ENCODE results near the gene DAZAP1.
"Not testable (repeated sequence)": the region's sequence is repeated elsewhere in the genome, so short reads cannot be mapped to it uniquely, and the experiment has no call there.

DAZAP1 gene

GRCh38 chr19:1438035-1438932, 30.9 kb downstream of the DAZAP1 start, which contains the start of gene RPS15:
Gene RPS15, plus strand, starts transcription at chr19:1438396. Its CDS starts 30 bp downstream, at chr19:1438426.
- peaks cover 13% of the 10 kb centered on the region for H3K79me1 ChIP-seq (ENCODE audit: low read length)
- H3K36me3 ChIP-seq (ENCODE audit: control insufficient read depth, insufficient read depth, low read length) = peaks cover 20% of the 10 kb centered on the region

GRCh38 chr19:1438933-1439354, 31.6 kb downstream of the DAZAP1 start:
- no peaks in the 10 kb centered on the region for H3K4me1 ChIP-seq (ENCODE audit: control insufficient read depth, low read depth, low read length)
- H3K27ac ChIP-seq (ENCODE audit: low read depth, low read length) = no peak overlapping the region
- no CpG with 5 or more reads among the region's 26 CpGs for WGBS (ENCODE audit: extremely low coverage, insufficient coverage, low lambda C conversion rate)
- peak overlapping the region; percentile 94 for H3K56ac ChIP-seq (ENCODE audit: low read length)
- no peak for DNase-seq
- H3K4me2 ChIP-seq (ENCODE audit: low read length) = peak overlapping the region; percentile 87
- peaks cover 13% of the 10 kb centered on the region for H3K79me1 ChIP-seq (ENCODE audit: low read length)
- H2AK5ac ChIP-seq (ENCODE audit: low read length) = no peak overlapping the region
- no peak overlapping the region for H4K5ac ChIP-seq (ENCODE audit: low read length)
- H3K36me3 ChIP-seq (ENCODE audit: control insufficient read depth, insufficient read depth, low read length) = peaks cover 20% of the 10 kb centered on the region
- peak overlapping the region; percentile 81 for H3K18ac ChIP-seq (ENCODE audit: low read length)
- no peaks in the 10 kb centered on the region for H3K27me3 ChIP-seq (ENCODE audit: insufficient read depth, low read length, poor library complexity)
- H2BK15ac ChIP-seq (replicated peaks; ENCODE audit: low read depth) = no peak overlapping the region
- no peak overlapping the region for H2BK120ac ChIP-seq (ENCODE audit: low read depth, low read length)
- peak overlapping the region; percentile 98 for H3K4me3 ChIP-seq (ENCODE audit: low read length)
- H2BK5ac ChIP-seq (ENCODE audit: low read length) = no peak overlapping the region
- peaks cover 29% of the 10 kb centered on the region for H3K79me2 ChIP-seq (ENCODE audit: control insufficient read depth, insufficient read depth, low read length)
- peak overlapping the region; percentile 98 for H3K9ac ChIP-seq (ENCODE audit: low read length)
- H3K23ac ChIP-seq (ENCODE audit: low read length) = no peak overlapping the region
- no peak overlapping the region for H4K8ac ChIP-seq (ENCODE audit: low read depth, low read length)
- peak overlapping the region; percentile 58 for H3K4ac ChIP-seq (ENCODE audit: low read depth, low read length)

More at GRCh38 chr19:1438035-1438932, 30.9 kb downstream of the DAZAP1 start, which contains the start of gene RPS15:
- peak within 1 kb of the TSS; percentile 81 for H3K18ac ChIP-seq (ENCODE audit: low read length)
- H3K56ac ChIP-seq (ENCODE audit: low read length) = peak within 1 kb of the TSS; percentile 94
- no peak within 1 kb of the TSS for H2BK120ac ChIP-seq (ENCODE audit: low read depth, low read length)
- no peak within 1 kb of the TSS for H4K5ac ChIP-seq (ENCODE audit: low read length)
- H4K8ac ChIP-seq (ENCODE audit: low read depth, low read length) = no peak within 1 kb of the TSS
- peak within 1 kb of the TSS; percentile 98 for H3K4me3 ChIP-seq (ENCODE audit: low read length)
- no peak within 1 kb of the TSS for H2BK15ac ChIP-seq (replicated peaks; ENCODE audit: low read depth)
- peak within 1 kb of the TSS; percentile 58 for H3K4ac ChIP-seq (ENCODE audit: low read depth, low read length)
- peak; percentile 96 for DNase-seq
- peak within 1 kb of the TSS; percentile 47 for H3K27ac ChIP-seq (ENCODE audit: low read depth, low read length)
- H2BK5ac ChIP-seq (ENCODE audit: low read length) = peak within 1 kb of the TSS; percentile 81
- H3K4me2 ChIP-seq (ENCODE audit: low read length) = peak within 1 kb of the TSS; percentile 87
- peaks cover 29% of the 10 kb centered on the region for H3K79me2 ChIP-seq (ENCODE audit: control insufficient read depth, insufficient read depth, low read length)
- no peak within 1 kb of the TSS for H2AK5ac ChIP-seq (ENCODE audit: low read length)
- H3K27me3 ChIP-seq (ENCODE audit: insufficient read depth, low read length, poor library complexity) = no peaks in the 10 kb centered on the region
- WGBS (ENCODE audit: extremely low coverage, insufficient coverage, low lambda C conversion rate) = no CpG with 5 or more reads among the region's 100 CpGs
- peak within 1 kb of the TSS; percentile 66 for H3K23ac ChIP-seq (ENCODE audit: low read length)
- H3K4me1 ChIP-seq (ENCODE audit: control insufficient read depth, low read depth, low read length) = no peaks in the 10 kb centered on the region
- H3K9ac ChIP-seq (ENCODE audit: low read length) = peak within 1 kb of the TSS; percentile 98

- no CpG with 5 or more reads among the region's 57 CpGs for WGBS (ENCODE audit: extremely low coverage, insufficient coverage, low lambda C conversion rate)
- Histone ChIP-seq H3K9ac (ENCODE audit: low read length) (peak overlapping the region; percentile 98), H3K36me3 (ENCODE audit: control insufficient read depth, insufficient read depth, low read length) (peaks cover 20% of the 10 kb centered on the region), H3K23ac (ENCODE audit: low read length) (peak overlapping the region; percentile 99), H3K56ac (ENCODE audit: low read length) (peak overlapping the region; percentile 94), H3K79me1 (ENCODE audit: low read length) (peaks cover 13% of the 10 kb centered on the region), H3K4me3 (ENCODE audit: low read length) (peak overlapping the region; percentile 98), H3K4me2 (ENCODE audit: low read length) (peak overlapping the region; percentile 87), H3K79me2 (ENCODE audit: control insufficient read depth, insufficient read depth, low read length) (peaks cover 29% of the 10 kb centered on the region)
- H2AK5ac ChIP-seq (ENCODE audit: low read length); H3K27ac ChIP-seq (ENCODE audit: low read depth, low read length); H3K4me1 ChIP-seq (ENCODE audit: control insufficient read depth, low read depth, low read length); H4K8ac ChIP-seq (ENCODE audit: low read depth, low read length); H2BK15ac ChIP-seq (replicated peaks; ENCODE audit: low read depth); H3K27me3 ChIP-seq (ENCODE audit: insufficient read depth, low read length, poor library complexity); H2BK5ac ChIP-seq (ENCODE audit: low read length); DNase-seq; H2BK120ac ChIP-seq (ENCODE audit: low read depth, low read length); H4K5ac ChIP-seq (ENCODE audit: low read length); H3K4ac ChIP-seq (ENCODE audit: low read depth, low read length); H3K18ac ChIP-seq (ENCODE audit: low read length): not testable (repeated sequence)
Observed at GRCh38 chr19:1439525-1440417, 32.4 kb downstream of the DAZAP1 start.

DNA sequence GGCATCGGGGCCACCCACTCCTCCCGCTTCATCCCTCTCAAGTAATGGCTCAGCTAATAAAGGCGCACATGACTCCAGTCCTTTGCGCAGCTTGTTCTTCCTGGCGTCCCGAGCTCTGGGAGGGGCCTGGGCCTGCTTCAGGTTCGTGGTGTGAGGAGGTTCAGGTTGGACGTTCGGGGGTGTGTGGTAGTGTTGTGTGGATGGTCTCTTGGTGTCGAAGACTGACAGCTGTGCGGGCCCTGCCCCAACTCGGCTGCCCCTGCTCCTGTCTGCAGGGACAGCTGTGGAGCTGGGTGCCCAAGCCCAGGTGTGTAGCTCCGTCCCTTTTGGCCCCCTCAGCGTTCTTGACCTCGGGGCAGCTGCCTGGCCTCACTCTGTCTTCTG, 33.0 kb downstream of the DAZAP1 start:
- no peak overlapping the region for H4K5ac ChIP-seq (ENCODE audit: low read length)
- H3K23ac ChIP-seq (ENCODE audit: low read length) = no peak overlapping the region
- no peak overlapping the region for H4K8ac ChIP-seq (ENCODE audit: low read depth, low read length)
- H3K18ac ChIP-seq (ENCODE audit: low read length) = no peak overlapping the region
- no peak overlapping the region for H2BK5ac ChIP-seq (ENCODE audit: low read length)
- no peak overlapping the region for H2BK120ac ChIP-seq (ENCODE audit: low read depth, low read length)
- H3K4me1 ChIP-seq (ENCODE audit: control insufficient read depth, low read depth, low read length) = no peaks in the 10 kb centered on the region
- no peak for DNase-seq
- H3K4me2 ChIP-seq (ENCODE audit: low read length) = no peak overlapping the region
- no peak overlapping the region for H2AK5ac ChIP-seq (ENCODE audit: low read length)
- H3K27ac ChIP-seq (ENCODE audit: low read depth, low read length) = no peak overlapping the region
- H3K79me2 ChIP-seq (ENCODE audit: control insufficient read depth, insufficient read depth, low read length) = peaks cover 29% of the 10 kb centered on the region
- no peak overlapping the region for H2BK15ac ChIP-seq (replicated peaks; ENCODE audit: low read depth)
- peaks cover 20% of the 10 kb centered on the region for H3K36me3 ChIP-seq (ENCODE audit: control insufficient read depth, insufficient read depth, low read length)
- H3K56ac ChIP-seq (ENCODE audit: low read length) = no peak overlapping the region
- H3K4me3 ChIP-seq (ENCODE audit: low read length) = no peak overlapping the region
- H3K27me3 ChIP-seq (ENCODE audit: insufficient read depth, low read length, poor library complexity) = no peaks in the 10 kb centered on the region
- no CpG with 5 or more reads among the region's 15 CpGs for WGBS (ENCODE audit: extremely low coverage, insufficient coverage, low lambda C conversion rate)
- H3K9ac ChIP-seq (ENCODE audit: low read length) = peak overlapping the region; percentile 2
- H3K4ac ChIP-seq (ENCODE audit: low read depth, low read length) = no peak overlapping the region
- peaks cover 13% of the 10 kb centered on the region for H3K79me1 ChIP-seq (ENCODE audit: low read length)

DNA sequence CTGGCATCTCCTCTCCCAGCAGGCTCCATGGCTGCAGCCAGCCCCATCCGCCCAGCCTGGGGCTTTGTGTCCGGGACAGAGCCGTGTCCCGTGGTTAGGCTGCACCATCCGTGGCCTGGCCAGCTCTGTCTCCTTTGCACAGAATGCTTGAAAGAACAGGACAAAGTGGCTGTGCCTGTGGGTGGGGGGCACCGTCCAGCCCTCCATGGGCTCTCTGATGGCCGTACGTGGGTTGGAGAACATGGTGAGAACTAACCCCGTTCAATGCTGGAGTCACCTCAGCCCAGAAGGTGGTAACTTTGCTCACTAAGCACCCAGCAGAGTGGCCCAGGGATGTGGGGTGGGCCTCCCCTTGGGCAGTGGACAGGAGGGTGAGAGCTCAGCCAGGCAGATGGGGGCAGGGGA, 33.6 kb downstream of the DAZAP1 start:
- Histone ChIP-seq H4K5ac (ENCODE audit: low read length) (no peak overlapping the region), H2BK120ac (ENCODE audit: low read depth, low read length) (no peak overlapping the region), H3K56ac (ENCODE audit: low read length) (no peak overlapping the region), H2BK5ac (ENCODE audit: low read length) (no peak overlapping the region), H3K27ac (ENCODE audit: low read depth, low read length) (no peak overlapping the region), H4K8ac (ENCODE audit: low read depth, low read length) (no peak overlapping the region), H3K9ac (ENCODE audit: low read length) (peak overlapping the region; percentile 24), H3K79me2 (ENCODE audit: control insufficient read depth, insufficient read depth, low read length) (peaks cover 29% of the 10 kb centered on the region), H3K79me1 (ENCODE audit: low read length) (peaks cover 13% of the 10 kb centered on the region), H3K36me3 (ENCODE audit: control insufficient read depth, insufficient read depth, low read length) (peaks cover 20% of the 10 kb centered on the region), H3K23ac (ENCODE audit: low read length) (no peak overlapping the region), H3K4me3 (ENCODE audit: low read length) (no peak overlapping the region), H2AK5ac (ENCODE audit: low read length) (no peak overlapping the region), H3K4me2 (ENCODE audit: low read length) (no peak overlapping the region), H3K27me3 (ENCODE audit: insufficient read depth, low read length, poor library complexity) (no peaks in the 10 kb centered on the region), H3K4ac (ENCODE audit: low read depth, low read length) (no peak overlapping the region), H3K4me1 (ENCODE audit: control insufficient read depth, low read depth, low read length) (no peaks in the 10 kb centered on the region), H2BK15ac (replicated peaks; ENCODE audit: low read depth) (no peak overlapping the region), H3K18ac (ENCODE audit: low read length) (no peak overlapping the region)
- no CpG with 5 or more reads among the region's 9 CpGs for WGBS (ENCODE audit: extremely low coverage, insufficient coverage, low lambda C conversion rate)
- DNase-seq = no peak

Data from mesendoderm (in vitro differentiated cells).